Keratinocyte (primary cell): ENCODE measurements around the gene AOPEP. TPM values are rescaled to one million over a fixed set of nuclear protein-coding genes. Genes with fewer than 3 reads are reported as not detected.
A peak's percentile ranks its signal among the peaks of the same experiment; 100 is the strongest.

Source experiments
- DNase-seq: peaks from one replicate; pipeline ENCODE4 v3.0.0-alpha.2; 2011; ENCODE audit warnings: low read depth, missing footprints, low spot score
- FAIRE-seq: peaks from 2 replicates; lab custom pipeline; 2011; peaks lifted over from hg19 to GRCh38; lab: Jason Lieb, UNC
- H2AFZ ChIP-seq: 2 replicates; pipeline ENCODE4 v1.6.0; 2012; ENCODE audit warnings: low read length, control low read depth, inconsistent platforms; ENCODE audit not compliant: control insufficient read depth
- H3K27ac ChIP-seq: 2 replicates; pipeline ENCODE4 v1.5.1; 2011; ENCODE audit warnings: low read length; ENCODE audit not compliant: control insufficient read depth, insufficient read depth
- H3K27me3 ChIP-seq: 3 replicates; pipeline ENCODE4 v1.6.0; 2011; ENCODE audit warnings: low read length; ENCODE audit not compliant: control insufficient read depth, insufficient read depth; ENCODE audit errors: extremely low read depth
- H3K36me3 ChIP-seq, 2 experiments: 2 replicates in 1 of 2; 3 replicates in 1 of 2; pipeline ENCODE4 v1.5.1; 2011; ENCODE audit warnings: low read length in 2 of 2, mild to moderate bottlenecking in 1 of 2; ENCODE audit not compliant: control insufficient read depth in 2 of 2, insufficient read depth in 2 of 2; ENCODE audit errors: extremely low read depth in 1 of 2
- H3K4me1 ChIP-seq: 3 replicates; pipeline ENCODE4 v1.5.1; 2011; ENCODE audit warnings: low read length; ENCODE audit not compliant: control insufficient read depth, insufficient read depth; ENCODE audit errors: extremely low read depth
- H3K4me2 ChIP-seq: 3 replicates; pipeline ENCODE4 v1.6.0; 2011; ENCODE audit warnings: low read depth, low read length; ENCODE audit not compliant: control insufficient read depth, insufficient read depth; ENCODE audit errors: extremely low read depth
- H3K4me3 ChIP-seq, 3 experiments: fragments of 200-600 bp in 1 of 3; sonication (generic) in 1 of 3; 2 replicates in 2 of 3; 3 replicates in 1 of 3; pipeline ENCODE4 v1.5.1; 2011 to 2016; ENCODE audit warnings: low read length in 3 of 3, mild to moderate bottlenecking in 3 of 3, control low read depth in 2 of 3, inconsistent platforms in 1 of 3, low read depth in 1 of 3, mixed read lengths in 1 of 3, mixed run types in 1 of 3, moderate library complexity in 1 of 3; ENCODE audit not compliant: control insufficient read depth in 2 of 3, insufficient read depth in 2 of 3; ENCODE audit errors: extremely low read depth in 1 of 3
- H3K79me2 ChIP-seq: 2 replicates; pipeline ENCODE4 v1.6.0; 2012; ENCODE audit warnings: low read length; ENCODE audit not compliant: control insufficient read depth, insufficient read depth
- H3K9ac ChIP-seq: 3 replicates; pipeline ENCODE4 v1.6.0; 2011; ENCODE audit warnings: low read length; ENCODE audit not compliant: control insufficient read depth, insufficient read depth; ENCODE audit errors: extremely low read depth
- H3K9me1 ChIP-seq: 3 replicates; pipeline ENCODE4 v1.6.0; 2011; ENCODE audit warnings: low read length; ENCODE audit not compliant: control insufficient read depth, insufficient read depth; ENCODE audit errors: extremely low read depth
- H3K9me3 ChIP-seq: 2 replicates; pipeline ENCODE4 v1.5.1; 2012; ENCODE audit warnings: low read depth, low read length; ENCODE audit not compliant: control insufficient read depth
- H4K20me1 ChIP-seq: 3 replicates; pipeline ENCODE4 v1.6.0; 2011; ENCODE audit warnings: low read length; ENCODE audit not compliant: control insufficient read depth, insufficient read depth; ENCODE audit errors: extremely low read depth
- EZH2 ChIP-seq: IDR thresholded peaks from one replicate; pipeline ENCODE4 v1.6.1; 2012; ENCODE audit warnings: inconsistent platforms, mild to moderate bottlenecking, low read length, moderate library complexity
- dilution Hi-C: fragments of 300-500 bp; cut with MboI; formaldehyde crosslinking; loops from one replicate; pipeline ENCODE4 v1.7.0; 2020; ENCODE audit warnings: low sequenced_read_pairs; ENCODE audit not compliant: extremely low pct_ligation_motif_present
- polyA plus RNA-seq, 5 experiments: library from polyadenylated mRNA; depleted of rRNA in 3 of 5; stranded (reverse) in 3 of 5; stranded (forward) in 1 of 5; unstranded in 1 of 5; fragments of >200 nt; gene quantifications; 1 replicate in 1 of 5; 2 replicates in 3 of 5; 3 replicates in 1 of 5; pipeline versions ENCODE4 v1.2.1 to v1.2.3, GENCODE V29; 2011 to 2012; ENCODE audit warnings: missing spikeins in 2 of 5, low read depth in 1 of 5, low replicate concordance in 1 of 5
- TF ChIP-seq, protein P1 (sequence below), 3 experiments: IDR thresholded peaks in 1 of 3; conservative IDR thresholded peaks in 1 of 3; optimal IDR thresholded peaks in 1 of 3; 2 replicates in 2 of 3; 3 replicates in 1 of 3; pipeline versions ENCODE3 to v1.5.1; 2011; ENCODE audit warnings: low read length in 3 of 3, mild to moderate bottlenecking in 3 of 3, moderate library complexity in 2 of 3, control low read depth in 1 of 3, inconsistent platforms in 1 of 3; ENCODE audit not compliant: insufficient read depth in 2 of 3; ENCODE audit errors: extremely low read depth in 1 of 3

The AOPEP gene
- polyA plus RNA-seq, 1 donor (not counting 4 experiments of a cell fraction or from before 2014, with no cell fraction given): 27.0 TPM

DNA sequence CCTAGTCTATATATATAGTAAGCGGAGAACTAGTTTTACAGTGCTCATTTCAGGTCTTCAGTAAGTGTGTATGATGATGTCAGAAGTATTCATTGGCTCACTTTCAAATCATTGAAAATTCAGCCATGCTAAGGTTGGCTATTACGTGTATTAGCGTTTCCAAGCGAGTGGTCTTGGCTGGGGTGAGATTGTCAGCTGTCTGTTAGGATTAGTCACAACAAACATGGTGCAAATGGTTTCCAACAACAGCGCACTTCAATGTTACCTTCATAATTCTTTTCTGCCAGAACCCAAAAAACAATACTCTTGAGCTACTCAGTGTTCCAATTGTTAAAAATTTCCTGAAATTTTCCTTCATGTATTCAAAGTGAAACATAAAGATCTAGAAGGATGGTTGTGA lies 283.0 kb downstream of the AOPEP start:
- DNase-seq: no peak

DNA sequence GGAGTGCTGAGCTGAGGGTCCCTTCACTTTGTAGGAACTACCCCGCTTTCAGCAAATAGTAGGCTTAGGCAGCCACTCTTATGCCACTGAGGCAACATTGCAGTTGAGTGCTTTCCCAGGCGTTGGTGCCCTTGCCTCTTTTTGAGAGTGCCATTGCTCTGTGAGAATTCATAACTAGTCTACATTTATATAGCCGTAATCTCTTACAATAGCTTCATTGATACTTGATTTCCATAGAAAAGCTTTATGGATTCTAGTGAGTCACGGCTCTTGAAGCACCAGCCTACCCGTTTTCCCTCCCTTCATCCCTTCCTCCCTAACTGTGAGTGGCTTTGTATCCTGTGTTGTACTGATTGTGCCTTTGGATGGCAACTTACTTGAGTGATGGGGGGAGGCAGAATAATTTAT lies 283.9 kb downstream of the AOPEP start:
- dilution Hi-C loops: no loop called here
- Histone ChIP-seq H3K79me2 (peaks cover 72% of the 10 kb centered on the region), H3K9me3 (no peaks in the 10 kb centered on the region), H3K4me2 (peak overlapping the region; percentile 24), H3K4me3 (peak overlapping the region in 1 of 3 experiments; percentile 18), H3K9ac (no peak overlapping the region), H3K27me3 (no peaks in the 10 kb centered on the region), H3K9me1 (no peaks in the 10 kb centered on the region), H3K4me1 (peaks cover 41% of the 10 kb centered on the region), H3K36me3 (peaks cover 1 to 23% of the 10 kb centered on the region in 2 experiments), H2AFZ (no peak overlapping the region), H4K20me1 (no peaks in the 10 kb centered on the region), H3K27ac (peak overlapping the region; percentile 79)
- FAIRE-seq (peak; percentile 23), DNase-seq (no peak)
- TF ChIP-seq, protein P1, sequence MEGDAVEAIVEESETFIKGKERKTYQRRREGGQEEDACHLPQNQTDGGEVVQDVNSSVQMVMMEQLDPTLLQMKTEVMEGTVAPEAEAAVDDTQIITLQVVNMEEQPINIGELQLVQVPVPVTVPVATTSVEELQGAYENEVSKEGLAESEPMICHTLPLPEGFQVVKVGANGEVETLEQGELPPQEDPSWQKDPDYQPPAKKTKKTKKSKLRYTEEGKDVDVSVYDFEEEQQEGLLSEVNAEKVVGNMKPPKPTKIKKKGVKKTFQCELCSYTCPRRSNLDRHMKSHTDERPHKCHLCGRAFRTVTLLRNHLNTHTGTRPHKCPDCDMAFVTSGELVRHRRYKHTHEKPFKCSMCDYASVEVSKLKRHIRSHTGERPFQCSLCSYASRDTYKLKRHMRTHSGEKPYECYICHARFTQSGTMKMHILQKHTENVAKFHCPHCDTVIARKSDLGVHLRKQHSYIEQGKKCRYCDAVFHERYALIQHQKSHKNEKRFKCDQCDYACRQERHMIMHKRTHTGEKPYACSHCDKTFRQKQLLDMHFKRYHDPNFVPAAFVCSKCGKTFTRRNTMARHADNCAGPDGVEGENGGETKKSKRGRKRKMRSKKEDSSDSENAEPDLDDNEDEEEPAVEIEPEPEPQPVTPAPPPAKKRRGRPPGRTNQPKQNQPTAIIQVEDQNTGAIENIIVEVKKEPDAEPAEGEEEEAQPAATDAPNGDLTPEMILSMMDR (optimal IDR thresholded peaks at IDR 0.05 in 1 of 3, IDR thresholded peaks at IDR 0.05 in 1 of 3, conservative IDR thresholded peaks at IDR 0.05 in 1 of 3; ENCODE audit: extremely low read depth in 1 of 3, insufficient read depth in 2 of 3, low read length in 3 of 3): no peak
- no peak for TF ChIP-seq EZH2

More for the DNA sequence above, 283.0 kb downstream of the AOPEP start:
- dilution Hi-C loops: no loop called here
- peaks cover 41% of the 10 kb centered on the region for H3K4me1 ChIP-seq
- no peaks in the 10 kb centered on the region for H3K9me3 ChIP-seq
- peak overlapping the region in 1 of 3 experiments; percentile 34 for H3K4me3 ChIP-seq
- no peak overlapping the region for H2AFZ ChIP-seq
- H3K4me2 ChIP-seq: peak overlapping the region; percentile 81
- H3K27me3 ChIP-seq: no peaks in the 10 kb centered on the region
- FAIRE-seq: no peak
- H3K9me1 ChIP-seq: no peaks in the 10 kb centered on the region
- TF ChIP-seq, protein P1 (optimal IDR thresholded peaks at IDR 0.05 in 1 of 3, IDR thresholded peaks at IDR 0.05 in 1 of 3, conservative IDR thresholded peaks at IDR 0.05 in 1 of 3; ENCODE audit: extremely low read depth in 1 of 3, insufficient read depth in 2 of 3, low read length in 3 of 3): no peak
- no peak for TF ChIP-seq EZH2
- peak overlapping the region; percentile 95 for H3K27ac ChIP-seq
- H3K36me3 ChIP-seq: peaks cover under 1 to 17% of the 10 kb centered on the region in 2 experiments
- no peaks in the 10 kb centered on the region for H4K20me1 ChIP-seq
- no peak overlapping the region for H3K9ac ChIP-seq
- H3K79me2 ChIP-seq: peaks cover 72% of the 10 kb centered on the region
